IPS DF 6.9 (cell line): ENCODE data around the gene NFKBIL1.

Source experiments
- DNase-seq: peaks from one replicate; pipeline ENCODE4 v3.0.0-alpha.2; 2013; ENCODE audit warnings: low read depth, low spot score
- H3K27ac ChIP-seq: one replicate; pipeline ENCODE4 v1.5.1; 2013; ENCODE audit warnings: low read length, control low read depth
- H3K27me3 ChIP-seq: 2 replicates; pipeline ENCODE4 v1.6.1; 2013; ENCODE audit warnings: mild to moderate bottlenecking, low read length; ENCODE audit not compliant: control insufficient read depth, insufficient read depth
- H3K36me3 ChIP-seq: 2 replicates; pipeline ENCODE4 v1.6.1; 2013; ENCODE audit warnings: low read length; ENCODE audit not compliant: control insufficient read depth, insufficient read depth
- H3K4me1 ChIP-seq: 2 replicates; pipeline ENCODE4 v1.6.1; 2013; ENCODE audit warnings: low read length; ENCODE audit not compliant: control insufficient read depth, insufficient read depth
- H3K4me3 ChIP-seq: 2 replicates; pipeline ENCODE4 v1.5.1; 2013; ENCODE audit warnings: mild to moderate bottlenecking, low read length
- H3K9me3 ChIP-seq: 2 replicates; pipeline ENCODE4 v1.6.1; 2013; ENCODE audit warnings: low read length, inconsistent platforms; ENCODE audit not compliant: control insufficient read depth, insufficient read depth
- WGBS: extraction: QIAGEN DNeasy Blood & Tissue Kit; methylation state at CpG from one replicate; pipeline ENCODE4 v1.1.7; 2013; ENCODE audit warnings: mixed read lengths, missing lambda C conversion rate; ENCODE audit not compliant: insufficient read length, insufficient coverage; 5-methylcytosine and 5-hydroxymethylcytosine counted together

The NFKBIL1 gene

GRCh38 chr6:31559958-31560696, 12.7 kb downstream of the NFKBIL1 start:
- no peak for DNase-seq
- Histone ChIP-seq H3K27ac (no peak overlapping the region), H3K9me3 (no peaks in the 10 kb centered on the region), H3K4me1 (no peaks in the 10 kb centered on the region), H3K27me3 (no peaks in the 10 kb centered on the region), H3K36me3 (peaks cover 2% of the 10 kb centered on the region; the same call in 1 of the 2 replicates), H3K4me3 (no peak overlapping the region)
- no CpG with 5 or more reads among the region's 7 CpGs for WGBS

DNA sequence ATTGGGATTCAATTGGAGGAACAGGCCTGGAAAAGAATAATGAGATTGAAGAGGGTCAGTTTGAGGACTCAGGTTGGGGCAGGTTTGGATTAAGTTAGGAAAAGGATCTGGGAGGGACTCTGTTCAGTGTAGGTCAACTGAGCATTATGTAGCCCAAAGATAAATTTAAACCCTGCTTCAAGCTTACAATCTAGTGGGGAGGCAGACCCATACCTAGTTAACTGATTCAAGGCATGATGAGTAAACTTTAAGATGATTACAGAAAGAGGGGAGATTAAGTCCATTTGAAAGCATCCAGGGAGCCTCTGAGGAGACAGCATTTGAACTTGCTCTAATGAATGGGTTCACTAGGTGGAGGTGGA, 13.3 kb downstream of the NFKBIL1 start:
- H3K4me3 ChIP-seq, result no peak overlapping the region
- no peaks in the 10 kb centered on the region for H3K4me1 ChIP-seq
- no peak for DNase-seq

DNA sequence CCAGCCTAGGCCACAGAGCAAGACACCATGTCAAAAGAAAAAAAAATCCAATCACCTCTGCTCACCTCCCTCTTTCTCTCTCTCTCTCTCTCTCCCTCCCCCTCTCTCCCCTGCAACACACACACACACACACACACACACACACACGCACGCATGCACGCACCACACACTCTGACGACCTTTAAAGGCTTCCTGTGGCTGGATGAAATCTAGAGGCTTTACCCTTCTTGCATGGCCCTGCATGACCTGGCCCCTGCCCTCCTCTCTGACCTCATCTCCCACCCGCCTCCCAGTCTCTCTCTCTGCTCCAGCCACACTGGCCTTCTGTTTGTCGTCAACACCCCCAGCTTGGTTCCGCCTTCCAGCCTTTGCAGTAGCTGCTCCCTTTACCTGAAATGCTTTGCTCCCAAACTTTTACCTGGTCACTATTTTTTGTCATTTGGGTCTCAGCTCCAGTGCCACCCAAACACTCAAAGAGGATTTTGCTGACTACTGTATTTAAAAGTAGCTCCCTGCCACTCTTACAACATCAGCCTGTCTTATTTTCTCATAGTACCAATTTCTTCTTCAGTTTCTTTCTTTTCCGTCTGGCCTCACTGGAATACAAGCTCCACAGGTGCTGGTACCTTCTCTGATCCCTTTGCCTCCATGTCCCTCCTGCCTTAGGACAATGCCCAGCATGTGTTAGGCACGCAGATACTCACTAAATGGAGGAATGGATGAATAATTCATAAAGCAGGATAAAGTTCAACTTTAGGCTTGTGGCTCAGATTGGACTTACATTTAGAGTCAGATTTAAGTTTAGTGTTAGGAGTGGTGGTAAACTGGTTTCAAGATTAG, 20.3 kb downstream of the NFKBIL1 start:
- H3K36me3 ChIP-seq, result no peaks in the 10 kb centered on the region
- no CpG with 5 or more reads among the region's 9 CpGs for WGBS
- H3K27ac ChIP-seq, result no peak overlapping the region
- no peaks in the 10 kb centered on the region; the same call in 1 of the 2 replicates for H3K9me3 ChIP-seq
- H3K4me3 ChIP-seq, result no peak overlapping the region
- 0 out of 2 replicates have a peak, but pooled peaks cover 1% of the 10 kb centered on the region for H3K4me1 ChIP-seq
- H3K27me3 ChIP-seq, result no peaks in the 10 kb centered on the region
- no peak for DNase-seq

More for the DNA sequence above, 13.3 kb downstream of the NFKBIL1 start:
- Histone ChIP-seq H3K9me3 (no peaks in the 10 kb centered on the region; the same call in 1 of the 2 replicates), H3K36me3 (peaks cover 2% of the 10 kb centered on the region; the same call in 1 of the 2 replicates), H3K27me3 (no peaks in the 10 kb centered on the region), H3K27ac (no peak overlapping the region)

GRCh38 chr6:31568537-31568961, 21.1 kb downstream of the NFKBIL1 start:
- no CpG with 5 or more reads among the region's 3 CpGs for WGBS
- H3K27ac ChIP-seq, result no peak overlapping the region
- no peaks in the 10 kb centered on the region for H3K36me3 ChIP-seq
- H3K4me3 ChIP-seq, result no peak overlapping the region
- no peaks in the 10 kb centered on the region for H3K27me3 ChIP-seq
- no peak for DNase-seq
- H3K9me3 ChIP-seq, result no peaks in the 10 kb centered on the region; the same call in 1 of the 2 replicates
- 0 out of 2 replicates have a peak, but pooled peaks cover 1% of the 10 kb centered on the region for H3K4me1 ChIP-seq

- H3K4me1 ChIP-seq, result 0 out of 2 replicates have a peak, but pooled peaks cover 1% of the 10 kb centered on the region
- no CpG with 5 or more reads among the region's 1 CpG for WGBS
Measured at GRCh38 chr6:31569861-31570536, 22.6 kb downstream of the NFKBIL1 start.

GRCh38 chr6:31572041-31572911, 24.9 kb downstream of the NFKBIL1 start, which contains the start of gene LTA:
TSS of gene LTA (plus strand) at chr6:31572289. CDS start at chr6:31572743, 454 bp downstream.
- Histone ChIP-seq H3K9me3 (no peaks in the 10 kb centered on the region), H3K4me1 (0 out of 2 replicates have a peak, but pooled peaks cover 1% of the 10 kb centered on the region), H3K4me3 (no peak within 1 kb of the TSS), H3K27ac (no peak within 1 kb of the TSS), H3K36me3 (no peaks in the 10 kb centered on the region), H3K27me3 (no peaks in the 10 kb centered on the region)
- WGBS, result no CpG with 5 or more reads among the region's 27 CpGs
- no peak for DNase-seq

More at GRCh38 chr6:31569861-31570536, 22.6 kb downstream of the NFKBIL1 start:
- no peak overlapping the region for H3K27ac ChIP-seq
- no peaks in the 10 kb centered on the region; the same call in 1 of the 2 replicates for H3K9me3 ChIP-seq
- no peak overlapping the region for H3K4me3 ChIP-seq
- H3K36me3 ChIP-seq, result no peaks in the 10 kb centered on the region
- DNase-seq, result no peak
- no peaks in the 10 kb centered on the region for H3K27me3 ChIP-seq

- no peak overlapping the region for H3K27ac ChIP-seq
- DNase-seq, result no peak
- no CpG with 5 or more reads among the region's 9 CpGs for WGBS
- H3K36me3 ChIP-seq, result no peaks in the 10 kb centered on the region
- no peaks in the 10 kb centered on the region for H3K4me1 ChIP-seq
- no peak overlapping the region for H3K4me3 ChIP-seq
- no peaks in the 10 kb centered on the region for H3K27me3 ChIP-seq
- no peaks in the 10 kb centered on the region for H3K9me3 ChIP-seq
Measured at GRCh38 chr6:31573239-31574105, 26.1 kb downstream of the NFKBIL1 start.

GRCh38 chr6:31574106-31575061, 27.0 kb downstream of the NFKBIL1 start:
- Histone ChIP-seq H3K4me1 (no peaks in the 10 kb centered on the region; the same call in 1 of the 2 replicates), H3K36me3 (no peaks in the 10 kb centered on the region), H3K4me3 (no peak overlapping the region), H3K9me3 (no peaks in the 10 kb centered on the region), H3K27ac (no peak overlapping the region), H3K27me3 (no peaks in the 10 kb centered on the region)
- DNase-seq, result no peak
- WGBS, result no CpG with 5 or more reads among the region's 14 CpGs
